ENCODE results near the gene ASAP3.

Gene ASAP3

DNA sequence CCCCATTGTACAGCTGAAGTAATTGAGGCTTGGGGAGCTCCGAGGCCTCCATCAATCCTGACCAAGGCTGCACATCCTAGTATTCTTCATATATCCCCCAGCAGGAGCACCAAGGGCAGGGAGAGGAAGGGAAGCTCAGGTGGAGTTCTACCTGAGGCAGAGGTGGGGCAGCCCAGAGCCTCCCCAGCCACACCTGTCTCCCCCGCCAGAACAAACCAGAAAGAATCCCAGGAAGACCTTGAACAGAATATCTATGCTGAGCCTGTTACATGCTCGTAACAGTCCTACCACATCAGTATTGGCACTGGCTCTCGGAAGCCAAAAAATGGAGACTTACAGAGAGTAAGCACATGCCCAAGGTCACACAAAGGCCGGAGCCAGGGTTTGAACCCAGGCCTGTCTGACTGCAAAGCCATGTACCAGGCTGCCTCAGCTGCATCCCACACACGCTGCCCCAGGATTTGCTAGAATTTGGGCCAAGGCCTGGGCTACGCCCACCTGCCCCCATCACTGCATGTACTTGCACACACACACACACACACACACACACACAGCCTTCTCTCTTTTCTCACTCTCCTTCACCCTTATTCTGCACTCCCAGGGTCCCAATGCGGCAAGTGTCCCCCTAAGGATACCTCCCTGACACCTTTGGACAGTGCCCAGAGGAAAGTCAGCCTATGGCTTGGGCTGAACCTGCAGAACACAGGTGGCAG lies 42.5 kb upstream of the ASAP3 start:
- peaks cover 22% of the 10 kb centered on the region; the same call in 1 of the 2 replicates for H4K20me1 ChIP-seq (ENCODE audit: control insufficient read depth, insufficient read depth, low read depth, low read length)
- H3K9me2 ChIP-seq (replicated peaks; ENCODE audit: control insufficient read depth, low read length) = no peaks in the 10 kb centered on the region
- H3K4me3 ChIP-seq (ENCODE audit: low read length) = peak overlapping the region; percentile 84
- peak overlapping the region; percentile 95 for H3K4me2 ChIP-seq (ENCODE audit: low read length)
- peaks cover 97% of the 10 kb centered on the region for H3K79me2 ChIP-seq (ENCODE audit: control insufficient read depth, low read length)
- H3K36me3 ChIP-seq (ENCODE audit: control insufficient read depth, low read length) = peaks cover 93% of the 10 kb centered on the region
- H3K27me3 ChIP-seq (ENCODE audit: control insufficient read depth, low read length) = no peaks in the 10 kb centered on the region
- peaks cover 60% of the 10 kb centered on the region for H3K4me1 ChIP-seq (ENCODE audit: control insufficient read depth, low read length)
- no peak for TF ChIP-seq EZH2phosphoT487 (IDR thresholded peaks at IDR 0.05; ENCODE audit: borderline replicate concordance, low read length)
- TF ChIP-seq, protein P1, sequence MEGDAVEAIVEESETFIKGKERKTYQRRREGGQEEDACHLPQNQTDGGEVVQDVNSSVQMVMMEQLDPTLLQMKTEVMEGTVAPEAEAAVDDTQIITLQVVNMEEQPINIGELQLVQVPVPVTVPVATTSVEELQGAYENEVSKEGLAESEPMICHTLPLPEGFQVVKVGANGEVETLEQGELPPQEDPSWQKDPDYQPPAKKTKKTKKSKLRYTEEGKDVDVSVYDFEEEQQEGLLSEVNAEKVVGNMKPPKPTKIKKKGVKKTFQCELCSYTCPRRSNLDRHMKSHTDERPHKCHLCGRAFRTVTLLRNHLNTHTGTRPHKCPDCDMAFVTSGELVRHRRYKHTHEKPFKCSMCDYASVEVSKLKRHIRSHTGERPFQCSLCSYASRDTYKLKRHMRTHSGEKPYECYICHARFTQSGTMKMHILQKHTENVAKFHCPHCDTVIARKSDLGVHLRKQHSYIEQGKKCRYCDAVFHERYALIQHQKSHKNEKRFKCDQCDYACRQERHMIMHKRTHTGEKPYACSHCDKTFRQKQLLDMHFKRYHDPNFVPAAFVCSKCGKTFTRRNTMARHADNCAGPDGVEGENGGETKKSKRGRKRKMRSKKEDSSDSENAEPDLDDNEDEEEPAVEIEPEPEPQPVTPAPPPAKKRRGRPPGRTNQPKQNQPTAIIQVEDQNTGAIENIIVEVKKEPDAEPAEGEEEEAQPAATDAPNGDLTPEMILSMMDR (IDR thresholded peaks at IDR 0.05; ENCODE audit: low read depth, low read length, poor library complexity, severe bottlenecking) = no peak
- peak overlapping the region; percentile 99 for H3K27ac ChIP-seq (ENCODE audit: low read depth, low read length)
- H3F3A ChIP-seq (ENCODE audit: control insufficient read depth, insufficient read depth) = peaks cover 52% of the 10 kb centered on the region
- H3K9me3 ChIP-seq (ENCODE audit: control insufficient read depth, insufficient read depth, low read length) = no peaks in the 10 kb centered on the region

DNA sequence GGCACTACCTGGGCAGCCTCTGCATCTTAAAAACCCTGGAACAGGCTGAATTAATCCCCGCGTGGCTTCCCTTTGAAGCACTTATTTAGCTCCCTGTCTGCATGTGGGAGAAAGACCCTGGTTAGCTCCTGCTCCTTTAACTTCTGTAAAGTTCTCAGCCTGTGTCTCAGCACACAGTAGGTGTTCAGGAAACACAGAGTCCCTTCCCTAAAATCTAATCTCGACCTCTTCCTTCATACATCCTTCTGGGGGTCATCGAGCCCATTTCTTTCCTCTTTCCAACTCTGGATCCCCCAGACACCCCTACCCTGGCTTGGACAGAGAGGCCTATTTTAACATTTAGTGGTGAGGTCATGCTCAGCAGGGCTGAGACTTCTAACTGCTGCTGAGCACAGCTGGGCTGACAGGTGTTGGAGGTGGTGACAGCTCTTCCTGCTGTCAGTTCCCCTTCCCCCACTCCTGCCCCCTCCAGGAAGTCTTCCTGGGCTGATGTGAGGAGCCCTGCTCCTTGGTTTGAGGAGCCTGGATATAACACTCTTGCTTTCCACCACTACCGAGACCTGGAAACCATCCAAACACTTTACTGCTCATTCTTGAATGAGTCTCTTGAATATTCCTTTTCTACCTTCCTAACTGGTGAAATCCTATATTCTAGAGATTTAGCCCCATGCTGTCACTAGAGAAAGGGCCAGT lies 41.7 kb upstream of the ASAP3 start:
- peaks cover 98% of the 10 kb centered on the region for H3K36me3 ChIP-seq (ENCODE audit: control insufficient read depth, low read length)

DNA sequence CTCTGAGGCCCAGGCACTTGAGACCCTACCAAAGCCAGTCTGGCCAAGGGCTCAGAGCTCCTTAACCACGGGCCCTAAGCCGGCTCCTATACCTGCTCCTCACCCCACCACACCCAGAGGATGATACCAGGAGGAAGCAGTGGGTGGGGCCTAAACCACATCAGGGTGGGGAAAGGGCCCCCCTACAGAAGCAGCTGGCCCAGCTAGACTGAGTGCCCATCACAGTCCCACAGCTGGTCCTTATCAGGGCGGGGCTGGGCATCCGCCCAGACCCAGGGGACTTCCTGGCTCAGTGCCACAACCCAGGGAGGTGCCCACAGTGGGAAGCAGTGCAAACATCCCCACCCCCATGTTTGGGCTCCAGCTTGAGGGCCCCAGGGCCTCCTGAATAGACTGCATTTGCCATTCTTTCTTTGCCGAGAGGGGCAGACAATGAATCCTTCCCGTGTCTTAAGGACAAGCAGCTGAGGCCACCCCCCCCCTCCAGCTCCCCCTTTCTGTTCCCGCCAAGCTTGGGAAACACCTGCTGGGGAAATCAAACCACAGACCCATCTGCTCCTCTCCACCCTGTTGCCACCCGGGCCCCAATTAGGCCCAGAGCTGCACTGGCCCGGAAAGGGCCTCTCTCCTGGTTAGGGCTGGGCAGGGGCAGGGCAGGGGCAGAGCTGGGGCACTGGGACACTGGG lies 40.9 kb upstream of the ASAP3 start:
- H3K4me2 ChIP-seq (ENCODE audit: low read length) = peak overlapping the region; percentile 95
- peak overlapping the region; percentile 84 for H3K4me3 ChIP-seq (ENCODE audit: low read length)
- peaks cover 48% of the 10 kb centered on the region for H3F3A ChIP-seq (ENCODE audit: control insufficient read depth, insufficient read depth)
- no peaks in the 10 kb centered on the region for H3K9me3 ChIP-seq (ENCODE audit: control insufficient read depth, insufficient read depth, low read length)
- peaks cover 59% of the 10 kb centered on the region for H3K4me1 ChIP-seq (ENCODE audit: control insufficient read depth, low read length)
- no peak for TF ChIP-seq EZH2phosphoT487 (IDR thresholded peaks at IDR 0.05; ENCODE audit: borderline replicate concordance, low read length)
- peaks cover 97% of the 10 kb centered on the region for H3K79me2 ChIP-seq (ENCODE audit: control insufficient read depth, low read length)
- no peaks in the 10 kb centered on the region for H3K27me3 ChIP-seq (ENCODE audit: control insufficient read depth, low read length)
- H3K27ac ChIP-seq (ENCODE audit: low read depth, low read length) = peak overlapping the region; percentile 99
- peaks cover 27% of the 10 kb centered on the region; the same call in 1 of the 2 replicates for H4K20me1 ChIP-seq (ENCODE audit: control insufficient read depth, insufficient read depth, low read depth, low read length)
- peaks cover 98% of the 10 kb centered on the region for H3K36me3 ChIP-seq (ENCODE audit: control insufficient read depth, low read length)
- no peaks in the 10 kb centered on the region for H3K9me2 ChIP-seq (replicated peaks; ENCODE audit: control insufficient read depth, low read length)

More for the DNA sequence above, 41.7 kb upstream of the ASAP3 start:
- Histone ChIP-seq H3F3A (ENCODE audit: control insufficient read depth, insufficient read depth) (peaks cover 52% of the 10 kb centered on the region), H3K4me1 (ENCODE audit: control insufficient read depth, low read length) (peaks cover 59% of the 10 kb centered on the region), H4K20me1 (ENCODE audit: control insufficient read depth, insufficient read depth, low read depth, low read length) (peaks cover 27% of the 10 kb centered on the region; the same call in 1 of the 2 replicates), H3K79me2 (ENCODE audit: control insufficient read depth, low read length) (peaks cover 100% of the 10 kb centered on the region), H3K9me2 (replicated peaks; ENCODE audit: control insufficient read depth, low read length) (no peaks in the 10 kb centered on the region), H3K27ac (ENCODE audit: low read depth, low read length) (peak overlapping the region; percentile 99), H3K27me3 (ENCODE audit: control insufficient read depth, low read length) (no peaks in the 10 kb centered on the region), H3K4me3 (ENCODE audit: low read length) (peak overlapping the region; percentile 84), H3K9me3 (ENCODE audit: control insufficient read depth, insufficient read depth, low read length) (no peaks in the 10 kb centered on the region), H3K4me2 (ENCODE audit: low read length) (peak overlapping the region; percentile 95)
- no peak for TF ChIP-seq EZH2phosphoT487 (IDR thresholded peaks at IDR 0.05; ENCODE audit: borderline replicate concordance, low read length)
- TF ChIP-seq, protein P1 (IDR thresholded peaks at IDR 0.05; ENCODE audit: low read depth, low read length, poor library complexity, severe bottlenecking) = no peak
